ENCODE data around the gene SOSTDC1.
A peak's percentile ranks its signal among the peaks of the same experiment; 100 is the strongest.
"Not testable (repeated sequence)": the region's sequence is repeated elsewhere in the genome, so short reads cannot be mapped to it uniquely, and the experiment has no call there.

Gene SOSTDC1, protein sequence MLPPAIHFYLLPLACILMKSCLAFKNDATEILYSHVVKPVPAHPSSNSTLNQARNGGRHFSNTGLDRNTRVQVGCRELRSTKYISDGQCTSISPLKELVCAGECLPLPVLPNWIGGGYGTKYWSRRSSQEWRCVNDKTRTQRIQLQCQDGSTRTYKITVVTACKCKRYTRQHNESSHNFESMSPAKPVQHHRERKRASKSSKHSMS

DNA sequence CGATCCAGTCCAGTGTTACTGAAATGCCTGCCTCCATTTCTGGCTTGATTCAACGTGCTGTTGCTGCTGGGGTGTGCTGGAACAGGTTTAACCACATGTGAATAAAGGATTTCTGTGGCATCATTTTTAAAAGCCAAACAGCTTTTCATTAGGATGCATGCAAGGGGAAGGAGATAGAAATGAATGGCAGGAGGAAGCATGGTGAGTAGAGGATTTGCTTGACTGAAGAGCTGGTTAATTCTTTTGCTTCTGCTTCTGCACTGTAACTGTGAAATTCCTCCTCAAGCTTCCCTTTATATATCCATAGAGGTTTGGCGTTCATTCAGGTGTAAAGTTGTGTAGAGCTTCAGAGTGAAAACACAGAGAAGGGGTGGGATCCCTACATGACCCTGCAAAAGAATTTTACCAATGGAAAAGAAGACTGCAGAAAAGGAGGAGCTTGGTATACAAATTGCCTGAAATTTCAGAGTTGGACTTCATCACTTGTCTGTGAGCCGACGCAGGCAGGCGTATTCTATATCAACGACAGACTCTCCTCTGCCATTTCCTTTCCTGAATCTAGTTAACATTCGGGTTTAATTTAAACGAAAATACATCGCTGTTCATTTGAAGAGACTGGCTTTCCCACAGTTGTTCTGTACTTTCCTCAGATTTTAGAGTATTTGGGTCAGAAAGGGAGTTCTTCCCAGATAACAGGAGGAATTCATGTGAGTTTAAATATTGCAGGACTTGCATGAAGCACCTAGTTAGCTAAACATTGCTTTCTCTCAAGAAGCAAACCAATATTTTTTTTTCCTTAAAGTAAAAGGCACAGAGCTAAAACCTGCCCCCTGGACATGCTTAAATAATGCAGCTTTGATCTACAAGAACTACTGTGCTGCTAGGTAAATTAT, at the start of gene SOSTDC1:
Gene SOSTDC1 (minus strand): TSS at position 270 of the 893 bp plus-strand sequence. CDS start 70 bp downstream, at position 200.
- peak; percentile 81 for DNase-seq

DNA sequence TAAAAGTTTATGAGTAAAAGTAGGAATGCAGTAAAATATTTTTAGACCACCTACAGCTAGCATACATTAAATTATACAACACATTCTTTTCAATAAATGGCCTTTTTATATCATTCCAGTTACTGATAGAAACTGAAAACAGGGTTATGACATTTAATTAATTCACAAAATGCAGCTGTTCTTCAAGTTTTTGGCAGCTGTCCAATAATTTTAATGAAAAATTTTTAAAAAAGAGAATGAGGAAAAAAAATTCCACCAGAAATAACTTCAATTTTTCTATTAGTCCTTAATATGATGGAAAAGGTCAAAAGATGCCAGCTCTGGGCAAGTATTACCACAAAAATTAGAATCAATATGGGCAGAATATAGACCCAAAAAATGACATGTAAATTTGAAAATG, 49.2 kb upstream of the SOSTDC1 start:
- DNase-seq, result no peak

DNA sequence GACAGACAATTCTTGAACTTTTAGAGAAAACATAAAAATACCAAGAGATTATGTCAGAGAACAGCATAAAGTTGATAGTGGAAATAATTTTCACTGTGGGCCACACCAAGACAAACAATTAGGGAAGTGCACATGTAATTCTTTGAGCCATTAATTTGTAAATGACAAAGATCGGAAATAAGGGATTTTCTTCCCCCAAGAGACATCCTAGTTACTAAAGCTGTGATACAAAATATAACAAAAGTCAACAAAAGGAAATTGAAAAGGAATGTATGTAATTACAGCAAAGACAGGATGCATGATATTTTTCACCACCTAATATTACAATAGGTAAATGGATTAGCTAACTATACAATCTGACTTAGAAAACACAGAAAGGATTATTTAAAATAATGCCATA, 48.7 kb upstream of the SOSTDC1 start:
- no peak for DNase-seq

DNA sequence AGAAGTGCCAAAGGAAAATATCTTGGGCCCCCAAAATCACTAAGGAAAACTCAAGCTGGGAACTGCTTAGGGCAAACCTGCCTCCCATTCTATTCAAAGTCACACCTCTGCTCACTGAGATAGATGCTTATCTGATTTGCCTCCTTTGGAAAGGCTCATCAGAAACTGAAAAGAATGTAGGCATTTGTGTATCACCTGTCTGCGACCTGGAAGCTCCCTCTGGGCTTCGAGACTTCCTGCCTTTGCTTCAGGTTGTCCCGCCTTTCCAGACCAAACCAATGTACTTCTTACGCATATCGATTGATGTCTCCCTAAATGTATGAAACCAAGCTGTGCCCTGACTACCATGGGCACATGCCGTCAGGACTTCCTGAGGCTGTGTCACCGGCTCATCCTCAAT, 46.6 kb upstream of the SOSTDC1 start:
- DNase-seq, result no peak

DNA sequence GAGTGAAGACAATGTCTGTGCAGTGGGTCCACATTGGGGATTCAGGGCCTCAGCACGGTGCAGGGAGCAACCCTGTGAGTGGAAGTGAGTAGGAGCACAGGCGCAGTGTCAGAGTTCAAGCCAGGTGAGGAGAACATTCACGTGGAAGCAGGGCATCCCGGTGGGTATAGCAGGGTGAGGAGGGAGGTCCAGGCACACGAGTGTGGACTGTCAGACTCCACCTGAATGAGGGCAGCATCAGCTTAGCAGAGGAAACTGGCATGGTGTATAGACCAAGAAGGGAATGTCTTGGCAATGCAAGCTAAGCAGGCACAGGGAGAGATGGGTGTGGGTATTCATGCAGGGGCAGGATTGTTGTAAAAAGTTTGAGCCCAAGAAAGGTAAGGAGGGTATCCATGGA, 45.8 kb upstream of the SOSTDC1 start:
- DNase-seq, result no peak

DNA sequence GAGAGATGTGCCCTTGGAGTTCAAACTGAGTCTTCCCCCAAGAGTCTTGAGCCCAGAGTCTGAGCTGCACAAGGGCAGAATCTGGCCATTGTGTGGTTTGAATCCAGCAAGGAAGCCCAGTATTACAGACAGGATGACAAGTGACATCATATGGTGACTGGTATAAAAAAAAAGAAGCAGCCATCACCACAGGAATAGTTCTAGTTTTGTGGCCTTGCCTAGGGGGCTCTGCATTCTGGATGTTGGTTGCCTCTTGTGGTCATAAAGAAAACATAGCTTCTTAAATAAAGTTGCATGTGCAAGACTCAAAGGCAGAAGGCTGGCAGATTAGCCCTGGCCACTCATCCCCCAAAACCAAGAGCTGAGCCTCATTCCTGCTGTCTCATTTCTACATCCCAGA, 44.3 kb upstream of the SOSTDC1 start:
- no peak for DNase-seq

DNA sequence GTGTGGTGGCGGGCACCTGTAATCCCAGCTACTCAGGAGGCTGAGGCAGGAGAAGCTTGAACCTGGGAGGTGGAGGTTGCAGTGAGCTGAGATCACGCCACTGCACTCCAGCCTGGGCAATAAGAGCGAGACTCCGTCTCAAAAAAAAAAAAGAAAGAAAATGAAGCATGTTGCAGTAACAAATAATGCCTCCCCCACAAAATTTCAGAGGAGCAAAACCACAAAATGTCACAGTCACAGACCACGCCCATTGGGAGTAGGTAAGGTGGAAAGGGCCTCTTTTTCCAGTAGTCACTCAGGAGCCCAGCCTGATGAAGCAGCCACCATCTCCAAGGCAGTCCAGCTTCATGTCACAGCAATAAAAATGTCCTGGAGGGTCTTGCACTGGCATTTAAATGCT, 40.9 kb upstream of the SOSTDC1 start:
- not testable (repeated sequence) for DNase-seq

DNA sequence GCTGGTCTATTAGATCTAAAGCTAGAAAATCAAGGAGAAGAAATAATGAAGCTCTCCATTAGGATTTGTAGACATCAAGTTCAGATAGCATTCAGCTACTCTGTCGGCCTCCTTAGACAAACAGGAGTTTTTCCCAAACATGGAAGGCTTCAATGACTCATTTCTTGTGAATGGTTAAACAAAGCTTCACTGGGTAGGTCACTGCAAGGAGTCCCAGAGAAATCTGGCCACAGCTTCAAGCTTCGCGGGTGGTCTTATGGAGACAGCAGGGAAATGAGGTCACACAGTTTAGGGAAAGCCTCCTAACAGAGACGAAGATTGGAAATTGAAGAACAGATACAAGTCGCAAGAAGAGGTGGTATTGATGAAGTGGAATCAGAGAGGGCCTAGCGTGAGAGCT, 38.5 kb upstream of the SOSTDC1 start:
- DNase-seq, result no peak

DNA sequence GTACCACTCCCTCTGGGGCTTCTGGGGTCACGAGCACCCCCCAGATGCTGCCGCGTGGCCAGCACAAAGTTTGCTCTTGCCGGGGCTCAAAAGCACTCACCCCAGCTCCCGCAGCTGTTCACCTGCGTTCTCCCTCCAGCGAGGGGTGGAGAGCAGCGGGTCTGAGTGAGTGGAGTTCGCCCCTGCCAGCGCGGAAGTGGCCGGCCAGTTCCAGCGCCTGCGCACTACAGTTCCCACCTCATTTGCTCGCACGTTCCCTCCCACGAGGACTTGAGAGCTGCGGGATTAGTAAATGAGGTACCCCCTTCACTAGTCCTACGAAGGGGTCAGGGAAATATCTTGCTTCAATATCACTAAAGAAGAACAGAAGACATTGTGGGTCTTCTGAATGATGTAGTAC, 36.8 kb upstream of the SOSTDC1 start:
- DNase-seq, result no peak

DNA sequence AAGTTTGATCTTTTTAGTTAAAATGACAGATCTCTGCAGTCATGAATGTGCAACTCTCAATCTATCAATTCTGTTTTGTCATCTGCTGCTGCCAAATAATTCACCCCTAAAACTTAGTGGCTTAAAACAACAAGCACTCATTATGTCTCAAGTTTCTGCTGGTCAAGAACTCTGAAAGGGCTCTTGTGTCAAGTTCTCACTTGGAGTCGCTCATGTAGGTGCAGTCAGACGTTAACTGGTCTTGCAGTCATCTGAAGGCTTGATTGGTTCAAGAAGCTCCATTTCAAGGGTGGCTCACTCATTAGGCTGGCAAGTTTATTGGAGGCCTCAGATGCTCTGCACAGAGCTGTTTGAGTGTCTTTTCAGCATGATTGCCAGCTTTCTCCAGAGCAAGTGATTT, 32.6 kb upstream of the SOSTDC1 start:
- DNase-seq, result peak; percentile 4

DNA sequence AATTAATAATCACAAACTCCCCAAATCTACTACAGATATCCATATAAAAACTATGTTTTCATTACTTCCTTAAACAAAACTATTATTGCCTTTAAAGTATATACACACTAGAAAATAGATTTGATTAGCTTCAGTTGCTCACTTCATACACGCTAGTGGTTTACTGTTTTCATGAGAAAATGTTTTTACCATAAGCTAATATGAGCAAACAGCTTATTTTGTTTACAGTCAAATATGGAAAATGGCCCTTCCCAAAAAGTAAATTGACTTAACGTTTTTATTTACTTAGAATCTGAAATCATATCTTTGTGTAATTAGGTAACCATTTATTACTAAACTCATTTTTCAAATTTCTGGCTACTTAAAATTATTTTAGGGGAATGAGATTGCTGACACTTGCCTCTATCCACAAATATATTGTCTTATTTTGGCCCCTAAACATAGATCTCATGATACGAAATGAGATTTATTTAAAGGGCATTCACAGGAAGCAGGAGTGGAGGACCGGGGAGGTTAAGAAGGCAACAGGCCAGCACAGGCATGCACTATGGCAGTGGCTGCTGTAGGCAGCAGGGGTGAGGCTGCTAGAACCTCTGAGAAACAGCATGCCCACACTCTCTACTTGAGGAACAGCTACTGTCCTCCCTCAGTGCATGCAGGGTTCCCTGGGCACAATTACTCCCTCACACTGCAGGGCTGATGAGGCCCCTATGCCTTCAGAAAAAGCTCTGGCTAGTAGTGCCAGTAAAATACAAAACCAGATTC, 29.6 kb upstream of the SOSTDC1 start:
- no peak for DNase-seq

DNA sequence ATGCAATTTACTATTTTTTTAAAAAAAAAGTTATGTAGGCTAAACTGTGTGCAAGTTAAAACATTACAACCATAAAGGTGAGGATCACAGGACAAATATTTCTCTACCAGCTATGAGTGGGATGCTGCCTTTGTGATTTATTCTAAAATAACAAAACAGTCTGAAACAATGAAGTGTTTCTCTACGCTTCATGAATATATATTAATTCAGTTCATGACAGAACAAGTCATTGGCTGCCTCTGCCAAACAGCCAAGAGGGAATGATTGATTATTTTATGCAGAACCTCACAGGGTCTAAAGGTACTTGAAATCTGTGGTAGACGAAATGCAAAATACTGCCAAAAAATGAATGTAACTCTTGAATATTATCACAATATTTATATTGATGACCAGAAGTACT, 29.0 kb upstream of the SOSTDC1 start:
- no peak for DNase-seq

DNA sequence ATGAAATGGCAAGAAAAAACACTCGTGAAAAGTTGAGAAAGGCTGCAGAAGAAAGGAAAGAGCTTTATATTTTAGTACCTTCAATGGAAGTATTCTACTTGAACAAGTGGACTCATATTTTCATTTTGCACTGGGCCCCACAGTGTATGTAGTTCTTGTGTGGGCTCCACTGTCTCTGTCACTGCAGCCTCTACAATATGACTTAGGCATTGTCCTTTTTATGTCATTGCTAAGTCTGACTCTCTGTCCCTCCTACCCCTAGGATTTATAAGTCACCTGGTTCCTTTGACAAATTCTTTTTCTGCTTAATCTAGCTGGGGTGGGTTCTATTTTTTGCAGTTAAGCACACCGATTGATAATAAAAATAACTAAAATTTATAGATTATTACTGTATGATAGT, 27.7 kb upstream of the SOSTDC1 start:
- no peak for DNase-seq

DNA sequence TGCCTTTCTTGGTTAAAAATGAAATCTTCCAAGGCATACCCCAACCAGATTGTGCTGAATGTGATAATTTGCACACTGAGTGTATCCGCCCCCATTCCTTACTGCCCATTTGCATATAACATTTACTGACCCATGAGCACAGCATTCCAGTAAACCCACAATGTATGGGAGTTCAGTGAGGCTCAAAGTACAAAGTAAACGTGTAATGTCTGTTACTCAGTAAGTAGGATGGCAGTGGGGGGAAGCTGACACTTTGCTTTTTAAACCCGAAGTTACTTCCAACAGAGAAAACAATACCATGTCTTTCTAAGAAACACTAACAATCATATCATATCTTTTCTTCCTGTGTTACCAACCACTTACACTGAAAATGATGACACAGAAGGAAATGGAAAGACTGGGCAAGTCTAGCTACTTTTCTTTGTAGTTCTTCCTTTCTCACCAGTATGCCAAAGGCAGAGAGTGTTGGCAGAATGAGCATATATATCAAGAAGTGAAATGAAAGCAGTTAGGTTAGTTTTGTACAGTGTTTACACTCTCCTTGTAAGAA, 27.1 kb upstream of the SOSTDC1 start:
- DNase-seq, result no peak

DNA sequence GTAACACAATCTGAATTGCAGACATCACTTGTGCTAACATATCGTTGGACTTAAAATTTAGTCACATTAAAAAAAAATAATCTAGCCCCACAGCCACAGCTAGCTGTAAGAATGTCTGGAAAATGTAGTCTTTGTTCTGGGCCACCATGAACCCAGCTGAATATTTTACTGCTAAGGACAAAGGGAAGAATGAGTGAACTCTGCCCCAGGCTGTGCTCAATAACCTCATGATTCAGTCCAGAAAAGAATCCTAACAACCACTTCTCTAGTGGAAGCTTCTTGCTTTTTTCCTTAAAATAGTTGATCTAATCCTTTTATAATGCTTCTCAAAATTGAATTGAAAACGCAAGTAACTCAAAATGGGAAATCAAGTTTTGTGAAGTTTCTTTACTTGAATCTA, 25.6 kb upstream of the SOSTDC1 start:
- no peak for DNase-seq

DNA sequence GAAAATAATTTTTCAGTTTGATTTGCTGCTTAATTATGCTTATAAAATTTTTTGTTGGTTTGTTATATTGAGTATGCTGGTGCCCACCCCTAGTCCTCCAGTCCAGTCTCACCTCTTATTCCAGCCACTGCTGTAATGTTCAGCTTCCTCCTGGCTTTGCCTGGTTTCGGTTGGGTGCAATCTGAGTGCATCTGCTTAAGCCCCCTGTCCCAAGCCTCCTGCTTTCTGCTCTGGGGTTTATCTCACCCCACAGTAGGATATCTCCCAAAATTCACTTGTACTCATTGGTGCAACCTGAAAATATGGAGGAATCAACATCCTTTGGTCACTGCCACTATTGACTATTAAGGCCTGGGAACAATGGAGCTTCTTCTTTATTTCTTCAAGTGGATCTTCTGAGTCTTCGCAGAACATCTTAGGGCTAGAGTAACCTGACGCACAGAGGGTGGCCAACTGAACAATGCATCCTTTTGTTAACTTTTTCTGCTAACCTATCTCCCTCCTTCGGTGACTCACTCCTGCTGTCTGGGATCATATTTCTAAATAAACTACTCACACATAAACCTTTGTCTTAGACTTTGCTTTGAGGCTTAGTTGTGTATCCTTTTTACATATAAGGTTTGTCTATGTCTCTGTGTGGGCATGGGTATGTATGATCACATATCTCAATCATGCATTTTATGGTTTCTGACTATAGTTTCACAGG, 19.1 kb upstream of the SOSTDC1 start:
- no peak for DNase-seq

DNA sequence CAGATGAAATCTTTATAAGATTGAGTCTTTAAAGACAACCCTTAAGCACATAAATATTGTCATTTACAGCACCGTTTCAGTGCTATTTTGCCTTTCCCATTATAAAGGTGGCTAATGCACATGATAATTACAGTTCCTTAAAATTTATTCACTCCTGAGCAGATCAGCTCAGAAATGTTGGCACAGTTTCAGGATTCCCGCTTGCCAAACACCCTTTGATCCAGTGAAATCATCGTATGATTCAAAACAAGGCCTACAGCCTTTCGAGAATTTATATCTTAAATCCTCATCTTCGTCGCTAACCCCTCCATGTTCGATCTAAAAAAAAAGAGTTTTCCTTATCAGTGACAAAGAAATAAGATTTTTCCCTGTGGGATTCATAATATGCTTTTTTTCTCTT, 14.1 kb upstream of the SOSTDC1 start:
- DNase-seq, result no peak

DNA sequence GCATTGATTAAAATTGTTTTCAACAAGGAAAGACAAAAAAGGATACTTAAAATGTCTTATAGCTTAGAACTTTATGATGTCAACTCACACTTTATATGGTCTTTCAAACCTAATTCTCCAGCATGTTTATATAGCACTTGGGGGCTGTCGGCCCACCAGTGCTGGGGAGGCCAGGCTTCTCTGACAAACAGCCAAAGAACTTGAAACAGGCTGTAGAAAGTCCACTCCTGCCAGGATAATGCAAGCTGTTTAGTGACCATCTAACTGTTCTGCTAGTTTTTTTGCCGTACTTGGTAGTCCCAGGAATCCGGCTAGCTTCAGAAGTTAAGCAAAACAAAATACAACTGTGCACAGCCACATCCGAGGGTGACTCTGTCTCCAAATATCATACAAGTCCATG, 13.6 kb upstream of the SOSTDC1 start:
- DNase-seq, result no peak

DNA sequence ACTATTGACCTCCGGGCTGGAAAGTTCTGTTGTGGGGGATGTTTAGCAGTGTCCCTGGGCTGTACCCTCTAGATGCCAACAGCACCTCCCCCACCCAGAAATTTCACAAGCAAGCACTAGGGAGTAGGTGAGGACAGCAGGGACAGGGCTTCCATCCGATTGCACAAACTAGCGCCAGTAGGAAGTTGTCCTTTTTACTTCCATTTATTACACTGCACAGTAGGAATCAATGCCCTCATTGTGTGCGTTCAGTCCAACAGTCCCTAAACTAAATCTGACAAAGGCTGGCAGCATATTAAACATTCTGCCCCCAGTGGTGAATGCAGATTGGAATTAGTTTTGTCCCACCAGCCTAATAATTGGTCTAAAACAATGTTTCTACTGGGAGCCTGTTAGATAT, 6.4 kb upstream of the SOSTDC1 start:
- peak; percentile 37 for DNase-seq

DNA sequence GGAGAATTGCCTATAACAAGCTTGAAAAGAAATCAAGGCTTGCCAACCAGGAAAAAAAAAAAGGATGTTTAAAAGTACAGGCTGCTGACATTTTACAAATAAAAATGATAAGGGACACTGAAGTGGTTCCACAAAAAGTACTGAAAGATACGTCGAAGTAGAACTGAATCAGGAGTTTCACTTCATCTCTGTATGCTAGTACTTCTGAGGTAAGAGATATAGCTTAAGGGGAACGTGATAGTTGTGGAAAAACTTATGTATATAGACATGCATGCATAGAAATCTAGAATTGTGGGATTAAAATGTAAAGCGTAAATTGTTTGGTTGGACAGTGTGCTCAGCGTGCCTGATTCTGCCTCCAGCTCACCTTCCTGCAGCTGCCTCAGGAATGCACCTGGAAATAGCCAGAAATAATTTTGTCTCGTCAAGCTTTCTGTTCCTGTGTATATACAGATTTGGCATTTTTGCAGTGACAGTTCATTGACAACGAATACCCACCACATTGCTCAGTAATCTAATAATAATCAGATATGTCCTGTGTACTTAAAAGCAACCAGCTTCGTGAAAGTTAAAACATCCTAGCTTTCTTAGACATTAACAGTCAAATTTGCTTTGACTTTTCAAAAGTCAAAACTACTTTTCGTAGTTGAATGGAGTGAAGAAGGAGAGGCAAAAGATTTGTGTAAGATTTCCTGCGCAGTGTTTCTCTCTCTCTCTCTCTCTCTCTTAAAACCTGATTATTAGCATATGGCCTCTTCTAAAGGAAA, 1.4 kb downstream of the SOSTDC1 start:
- peak; percentile 45 for DNase-seq

DNA sequence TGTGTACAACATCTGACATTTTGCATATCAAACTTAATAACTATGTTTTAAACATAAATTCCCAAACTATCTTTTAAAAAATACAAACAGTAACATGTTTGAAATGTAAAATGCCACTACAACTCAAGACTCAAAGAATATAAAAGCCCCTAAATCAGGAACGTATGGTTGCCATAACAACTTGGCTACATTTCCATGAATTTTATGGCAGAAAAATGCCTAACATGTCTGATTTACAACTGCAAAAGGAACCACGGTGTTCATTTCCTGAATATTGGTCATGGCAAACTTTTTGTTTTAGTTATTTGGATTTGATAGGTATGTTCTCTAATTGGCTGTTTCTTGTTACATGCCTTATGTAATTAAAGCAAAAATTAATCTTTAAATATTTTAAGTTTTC, 2.0 kb downstream of the SOSTDC1 start:
- DNase-seq, result peak; percentile 74

DNA sequence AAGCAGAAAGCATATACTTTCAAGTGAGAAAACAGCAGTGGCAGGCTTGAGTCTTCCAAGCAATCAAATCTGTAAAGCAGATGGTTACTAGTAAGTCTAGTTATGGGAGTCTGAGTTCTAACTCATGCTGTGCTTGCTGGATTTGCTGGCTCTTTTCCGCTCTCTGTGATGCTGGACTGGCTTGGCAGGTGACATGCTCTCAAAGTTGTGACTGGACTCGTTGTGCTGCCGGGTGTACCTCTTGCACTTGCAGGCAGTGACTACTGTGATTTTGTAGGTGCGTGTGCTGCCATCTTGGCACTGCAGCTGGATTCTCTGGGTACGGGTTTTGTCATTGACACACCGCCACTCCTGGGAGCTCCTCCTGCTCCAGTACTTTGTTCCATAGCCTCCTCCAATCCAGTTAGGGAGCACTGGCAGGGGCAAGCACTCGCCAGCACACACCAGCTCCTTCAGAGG, 3.1 kb downstream of the SOSTDC1 start:
- peak; percentile 11 for DNase-seq
